ENCODE data around the gene C14orf132.

C14orf132 gene

DNA sequence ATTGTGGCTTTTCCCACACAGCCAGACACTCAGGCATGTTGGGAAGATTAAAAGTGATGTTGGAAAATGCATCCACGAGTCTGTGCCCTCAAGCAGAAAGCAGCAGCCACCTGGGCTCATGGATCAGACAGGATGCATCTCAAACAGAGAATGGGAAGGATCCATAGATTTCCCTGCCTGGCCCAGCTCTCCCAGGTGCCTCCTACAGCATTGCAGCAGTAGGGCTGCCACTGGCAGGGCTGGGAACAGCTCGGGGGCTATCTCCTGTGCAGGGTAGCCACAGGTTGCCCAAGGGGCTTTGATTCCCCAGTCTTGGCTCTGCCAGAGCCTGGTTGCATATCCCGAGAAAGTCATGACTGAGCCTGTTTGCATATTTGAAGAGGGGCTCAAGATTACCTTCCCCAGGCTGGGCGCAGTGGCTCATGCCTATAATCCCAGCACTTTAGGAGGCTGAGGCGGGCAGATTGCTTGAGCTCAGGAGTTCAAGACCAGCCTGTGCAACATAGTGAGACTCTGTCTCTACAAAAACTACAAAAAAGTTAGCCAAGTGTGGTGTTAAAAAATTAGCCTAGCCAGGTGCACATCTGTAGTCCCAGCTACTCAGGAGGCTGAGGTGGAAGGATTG is 19.5 kb downstream of the C14orf132 start:
- H3K4me3 ChIP-seq (ENCODE audit: low read depth, low read length): no peak overlapping the region
- TF ChIP-seq, protein P1, sequence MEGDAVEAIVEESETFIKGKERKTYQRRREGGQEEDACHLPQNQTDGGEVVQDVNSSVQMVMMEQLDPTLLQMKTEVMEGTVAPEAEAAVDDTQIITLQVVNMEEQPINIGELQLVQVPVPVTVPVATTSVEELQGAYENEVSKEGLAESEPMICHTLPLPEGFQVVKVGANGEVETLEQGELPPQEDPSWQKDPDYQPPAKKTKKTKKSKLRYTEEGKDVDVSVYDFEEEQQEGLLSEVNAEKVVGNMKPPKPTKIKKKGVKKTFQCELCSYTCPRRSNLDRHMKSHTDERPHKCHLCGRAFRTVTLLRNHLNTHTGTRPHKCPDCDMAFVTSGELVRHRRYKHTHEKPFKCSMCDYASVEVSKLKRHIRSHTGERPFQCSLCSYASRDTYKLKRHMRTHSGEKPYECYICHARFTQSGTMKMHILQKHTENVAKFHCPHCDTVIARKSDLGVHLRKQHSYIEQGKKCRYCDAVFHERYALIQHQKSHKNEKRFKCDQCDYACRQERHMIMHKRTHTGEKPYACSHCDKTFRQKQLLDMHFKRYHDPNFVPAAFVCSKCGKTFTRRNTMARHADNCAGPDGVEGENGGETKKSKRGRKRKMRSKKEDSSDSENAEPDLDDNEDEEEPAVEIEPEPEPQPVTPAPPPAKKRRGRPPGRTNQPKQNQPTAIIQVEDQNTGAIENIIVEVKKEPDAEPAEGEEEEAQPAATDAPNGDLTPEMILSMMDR (IDR thresholded peaks at IDR 0.05; ENCODE audit: low read depth, low read length, missing control alignments): no peak
- in situ Hi-C loops (cut with HindIII; ENCODE audit: low sequenced_read_pairs): no loop called here
- no peak for DNase-seq (ENCODE audit: low read depth)

DNA sequence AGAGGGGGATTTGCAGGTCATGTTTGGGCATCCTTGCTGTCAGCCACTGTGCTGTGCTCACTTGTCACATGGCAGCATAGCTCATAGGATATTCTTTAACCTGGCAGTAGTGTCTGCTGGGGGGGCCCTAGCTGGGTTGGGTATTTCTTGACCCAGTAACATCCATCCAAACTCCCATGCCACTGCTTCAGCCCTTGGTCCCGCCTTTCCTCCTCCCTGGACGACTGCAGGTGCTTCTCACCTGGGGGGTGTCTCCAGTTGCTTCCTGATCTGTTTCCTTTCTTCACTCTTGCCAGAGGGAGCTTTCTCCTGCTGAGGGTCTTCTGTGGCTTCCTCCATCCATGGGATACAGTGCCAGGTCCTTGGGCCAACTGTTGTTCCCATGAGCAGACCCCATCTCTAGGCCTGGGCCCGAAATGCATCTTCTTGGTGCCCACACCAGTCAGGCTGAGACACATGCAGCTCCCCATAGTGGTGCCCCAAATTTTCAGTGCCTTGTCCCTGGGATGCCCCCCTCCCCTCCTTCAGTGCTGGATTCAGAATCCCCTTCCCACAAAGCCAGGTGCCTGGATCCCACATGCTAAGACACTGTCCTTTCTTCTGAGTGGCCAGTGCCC is 20.5 kb downstream of the C14orf132 start:
- in situ Hi-C loops (cut with HindIII; ENCODE audit: low sequenced_read_pairs): no loop called here
- no peak overlapping the region for H3K4me3 ChIP-seq (ENCODE audit: low read depth, low read length)
- TF ChIP-seq, protein P1 (IDR thresholded peaks at IDR 0.05; ENCODE audit: low read depth, low read length, missing control alignments): no peak
- DNase-seq (ENCODE audit: low read depth): no peak

DNA sequence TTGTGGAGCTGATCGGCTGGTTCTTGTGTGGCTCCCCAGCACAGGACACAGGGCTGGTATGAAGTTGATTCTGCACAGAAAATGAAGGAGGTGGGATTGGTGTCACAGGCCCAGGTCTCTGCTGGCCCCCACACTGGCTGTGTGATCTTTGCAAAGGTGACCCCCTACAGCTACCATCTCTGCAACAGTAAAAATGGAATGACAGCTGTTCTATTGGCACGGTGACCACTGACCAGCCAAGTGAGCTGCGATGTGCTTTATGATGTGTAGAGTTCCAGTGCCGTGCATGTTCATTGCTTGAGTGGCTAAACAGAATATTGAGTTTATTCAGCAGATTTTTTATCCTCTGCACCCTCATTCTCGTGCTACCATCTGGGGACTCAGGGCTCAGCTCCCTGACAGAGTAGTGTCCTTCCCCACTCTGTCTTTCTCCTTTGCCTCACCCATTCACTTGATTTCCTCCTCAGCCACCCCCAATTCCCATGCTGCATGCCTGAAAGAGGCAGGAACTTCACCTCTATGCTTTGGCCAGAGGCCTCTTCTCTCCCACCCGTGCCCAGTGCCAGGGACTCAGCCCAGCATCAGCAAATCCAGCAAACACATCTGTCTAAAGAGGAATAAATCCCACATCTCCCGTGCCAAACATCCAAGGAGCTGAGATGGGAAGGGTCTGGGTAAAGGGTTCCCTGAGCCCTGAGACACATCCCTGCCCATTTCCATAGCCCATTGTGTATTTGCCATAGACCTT is 21.2 kb downstream of the C14orf132 start:
- in situ Hi-C loops (cut with HindIII; ENCODE audit: low sequenced_read_pairs): no loop called here
- TF ChIP-seq, protein P1 (IDR thresholded peaks at IDR 0.05; ENCODE audit: low read depth, low read length, missing control alignments): no peak

DNA sequence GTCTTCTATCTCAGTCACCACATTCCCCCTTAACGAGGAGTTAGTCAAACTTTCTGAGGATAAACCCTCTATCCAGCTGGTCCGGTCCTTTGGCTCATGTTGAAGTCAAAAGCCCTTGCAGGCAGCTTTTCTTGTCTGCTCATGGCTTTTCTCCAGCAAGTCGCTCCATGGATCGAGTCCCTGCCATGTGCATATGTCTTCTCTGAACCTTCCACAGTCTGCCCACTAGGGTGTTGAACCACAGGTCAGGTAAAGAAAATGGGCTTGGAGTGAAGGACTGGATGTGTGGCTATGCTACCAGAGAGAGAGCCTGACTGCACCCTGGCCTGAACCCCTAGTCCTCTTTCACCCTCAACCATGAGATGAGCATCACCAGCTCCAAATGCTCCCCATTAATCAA is 22.8 kb downstream of the C14orf132 start:
- H3K4me3 ChIP-seq (ENCODE audit: low read depth, low read length): no peak overlapping the region
- in situ Hi-C loops (cut with HindIII; ENCODE audit: low sequenced_read_pairs): no loop called here
- TF ChIP-seq, protein P1 (IDR thresholded peaks at IDR 0.05; ENCODE audit: low read depth, low read length, missing control alignments): no peak
- DNase-seq (ENCODE audit: low read depth): no peak

More for the DNA sequence above, 21.2 kb downstream of the C14orf132 start:
- no peak for DNase-seq (ENCODE audit: low read depth)
- no peak overlapping the region for H3K4me3 ChIP-seq (ENCODE audit: low read depth, low read length)

DNA sequence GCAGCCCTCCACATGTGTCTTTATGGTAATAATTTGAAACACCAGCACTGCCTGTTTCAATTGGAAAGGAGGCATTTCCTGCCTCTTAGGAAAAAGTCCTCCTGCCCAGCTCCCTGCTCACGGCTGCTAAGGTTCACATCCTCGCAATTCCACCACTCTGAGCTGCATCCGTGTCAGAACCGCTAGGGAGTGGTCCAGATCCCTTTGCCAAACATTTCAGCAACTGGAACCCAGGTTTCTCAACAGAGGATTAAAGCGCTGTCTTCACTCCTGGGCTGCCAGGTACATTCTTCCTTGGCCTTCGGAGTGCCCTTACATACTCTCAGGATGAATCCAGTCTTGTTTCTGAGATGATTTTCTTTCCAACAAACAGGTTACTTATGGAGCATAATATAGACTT is 23.3 kb downstream of the C14orf132 start:
- H3K4me3 ChIP-seq (ENCODE audit: low read depth, low read length): no peak overlapping the region
- TF ChIP-seq, protein P1 (IDR thresholded peaks at IDR 0.05; ENCODE audit: low read depth, low read length, missing control alignments): no peak
- in situ Hi-C loops (cut with HindIII; ENCODE audit: low sequenced_read_pairs): no loop called here
- no peak for DNase-seq (ENCODE audit: low read depth)

DNA sequence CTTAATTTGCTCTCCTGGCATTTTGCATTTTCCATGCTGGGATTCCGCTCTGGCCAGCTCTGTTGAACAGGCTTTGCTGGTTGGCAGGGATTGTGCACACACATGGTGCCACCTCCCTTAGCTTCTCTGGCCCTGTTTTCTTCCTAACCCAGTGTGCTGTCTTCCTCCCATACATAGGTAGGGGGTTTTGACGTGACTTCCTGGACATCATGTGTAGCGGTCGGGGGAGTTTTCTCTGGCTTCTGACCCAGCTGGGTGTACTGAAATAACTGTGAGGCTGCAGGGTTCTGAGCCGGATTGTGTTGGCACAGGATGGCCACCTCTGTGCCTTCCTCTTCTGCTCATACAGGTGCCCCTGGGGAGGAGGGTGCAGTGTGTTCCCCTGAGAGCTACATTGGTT is 25.7 kb downstream of the C14orf132 start:
- TF ChIP-seq, protein P1 (IDR thresholded peaks at IDR 0.05; ENCODE audit: low read depth, low read length, missing control alignments): no peak
- in situ Hi-C loops (cut with HindIII; ENCODE audit: low sequenced_read_pairs): no loop called here
- no peak for DNase-seq (ENCODE audit: low read depth)
- no peak overlapping the region for H3K4me3 ChIP-seq (ENCODE audit: low read depth, low read length)

All from astrocyte of the cerebellum (primary cell).